HEK293T (cell line): Measurements from ENCODE around the gene TENT4A.

Source experiments
- CTCF ChIA-PET: fragments of 350-600 bp; formaldehyde crosslinking; extraction: SDS; loops from one replicate; lab custom pipeline; 2021; ENCODE audit warnings: antibody characterized with exemption, inconsistent platforms; lab: Yijun Ruan, JAX
- POLR2A ChIA-PET: fragments of 350-600 bp; formaldehyde crosslinking; extraction: SDS; loops from one replicate; lab custom pipeline; 2020; ENCODE audit warnings: antibody characterized with exemption, inconsistent platforms; lab: Yijun Ruan, JAX
- DNase-seq: peaks from one replicate; pipeline ENCODE4 v3.0.0; 2012; ENCODE audit warnings: mixed read lengths; ENCODE audit errors: extremely low spot score
- ARNT ChIP-seq: fragments of 450-650 bp; IDR thresholded peaks from 2 replicates; pipeline ENCODE4 v1.6.1; 2017; ENCODE audit warnings: mild to moderate bottlenecking
- BHLHE40 ChIP-seq: fragments of 450-650 bp; IDR thresholded peaks from 2 replicates; pipeline ENCODE4 v1.6.1; 2016; ENCODE audit warnings: mild to moderate bottlenecking, moderate library complexity, borderline replicate concordance
- CTBP1 ChIP-seq: fragments of 450-650 bp; IDR thresholded peaks from 2 replicates; pipeline ENCODE4 v1.6.1; 2016; ENCODE audit warnings: borderline replicate concordance
- ELF4 ChIP-seq: fragments of 450-650 bp; IDR thresholded peaks from 2 replicates; pipeline ENCODE4 v1.6.1; 2017; ENCODE audit warnings: antibody characterized with exemption
- FOXA1 ChIP-seq: fragments of 450-650 bp; IDR thresholded peaks from 2 replicates; pipeline ENCODE4 v1.6.1; 2016; ENCODE audit warnings: mild to moderate bottlenecking
- FOXK2 ChIP-seq: fragments of 450-650 bp; IDR thresholded peaks from 2 replicates; pipeline ENCODE4 v1.6.1; 2016; ENCODE audit warnings: mild to moderate bottlenecking
- FOXM1 ChIP-seq: fragments of 450-650 bp; IDR thresholded peaks from 2 replicates; pipeline ENCODE4 v1.6.1; 2017; ENCODE audit warnings: mild to moderate bottlenecking, borderline replicate concordance
- HDGF ChIP-seq: fragments of 450-650 bp; IDR thresholded peaks from 2 replicates; pipeline ENCODE4 v1.6.1; 2017; ENCODE audit warnings: antibody characterized with exemption, borderline replicate concordance
- L3MBTL2 ChIP-seq: fragments of 450-650 bp; conservative IDR thresholded peaks from 2 replicates; pipeline ENCODE4 v1.6.1; 2016; ENCODE audit warnings: mild to moderate bottlenecking
- LEF1 ChIP-seq: fragments of 450-650 bp; IDR thresholded peaks from 2 replicates; pipeline ENCODE4 v1.6.1; 2017; ENCODE audit warnings: mild to moderate bottlenecking, borderline replicate concordance
- NFRKB ChIP-seq: fragments of 450-650 bp; IDR thresholded peaks from 2 replicates; pipeline ENCODE4 v1.6.1; 2016; ENCODE audit warnings: mild to moderate bottlenecking, moderate library complexity
- PKNOX1 ChIP-seq: fragments of 450-650 bp; IDR thresholded peaks from 2 replicates; pipeline ENCODE4 v1.6.1; 2016
- SP1 ChIP-seq: fragments of 450-650 bp; IDR thresholded peaks from 2 replicates; pipeline ENCODE4 v1.6.1; 2017
- SUZ12 ChIP-seq: fragments of 450-650 bp; IDR thresholded peaks from 2 replicates; pipeline ENCODE4 v1.6.1; 2016; ENCODE audit warnings: mild to moderate bottlenecking
- TARDBP ChIP-seq: fragments of 450-650 bp; IDR thresholded peaks from 2 replicates; pipeline ENCODE4 v1.6.1; 2016
- ZNF384 ChIP-seq: fragments of 450-650 bp; IDR thresholded peaks from 2 replicates; pipeline ENCODE4 v1.6.1; 2016

Gene TENT4A

DNA sequence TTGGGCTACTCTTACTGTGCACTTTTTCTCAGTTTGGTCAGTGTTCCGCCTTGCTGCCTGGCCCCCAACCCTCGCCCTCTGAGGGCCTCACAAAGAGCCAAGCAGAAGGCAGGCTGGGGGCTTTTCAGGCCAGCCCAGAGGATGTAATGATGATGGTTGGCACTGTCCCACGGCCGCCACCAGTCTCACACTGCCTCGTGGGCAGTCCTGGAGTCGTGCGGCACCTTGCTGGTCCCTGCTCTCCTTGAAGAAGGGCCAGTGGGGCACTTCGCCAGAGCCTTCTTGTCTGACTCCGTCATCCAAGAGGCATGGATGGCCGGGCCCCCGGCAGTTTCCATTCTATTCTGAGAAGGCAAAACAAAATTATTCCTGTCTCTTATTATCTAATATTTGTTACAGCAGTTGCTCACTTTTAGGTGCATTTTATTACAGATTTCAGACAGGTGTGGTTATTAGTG, 21.0 kb downstream of the TENT4A start:
- ChIA-PET POLR2A (no interaction called here), CTCF (interaction anchor here (1.2 kb wide), 1 partner anchor 11 kb away, joined by 3 read pairs; no protein-coding TSS in a partner anchor)
- TF ChIP-seq NFRKB (no peak), L3MBTL2 (no peak), CTBP1 (no peak), LEF1 (no peak), FOXA1 (no peak), FOXM1 (no peak), SP1 (no peak), HDGF (no peak), FOXK2 (no peak), SUZ12 (no peak), ZNF384 (no peak), PKNOX1 (no peak), BHLHE40 (no peak), ARNT (no peak), TARDBP (no peak), ELF4 (no peak)
- DNase-seq: no peak

- DNase-seq: no peak
- CTCF ChIA-PET: interaction anchor here (1.2 kb wide), 1 partner anchor 11 kb away, joined by 3 read pairs; no protein-coding TSS in a partner anchor
- no peak for TF ChIP-seq LEF1
- TF ChIP-seq ZNF384: no peak
- TF ChIP-seq HDGF: no peak
- TF ChIP-seq TARDBP: no peak
- TF ChIP-seq SUZ12: no peak
- no peak for TF ChIP-seq CTBP1
- POLR2A ChIA-PET: no interaction called here
Measured at GRCh38 chr5:6734781-6735180, 21.5 kb downstream of the TENT4A start.

GRCh38 chr5:6736106-6736505, 22.9 kb downstream of the TENT4A start:
- no peak for DNase-seq
- POLR2A ChIA-PET: no interaction called here
- TF ChIP-seq HDGF: no peak
- no peak for TF ChIP-seq BHLHE40
- no peak for TF ChIP-seq PKNOX1
- TF ChIP-seq FOXA1: no peak
- no peak for TF ChIP-seq TARDBP
- TF ChIP-seq ARNT: no peak
- no peak for TF ChIP-seq SP1
- CTCF ChIA-PET: no interaction called here

DNA sequence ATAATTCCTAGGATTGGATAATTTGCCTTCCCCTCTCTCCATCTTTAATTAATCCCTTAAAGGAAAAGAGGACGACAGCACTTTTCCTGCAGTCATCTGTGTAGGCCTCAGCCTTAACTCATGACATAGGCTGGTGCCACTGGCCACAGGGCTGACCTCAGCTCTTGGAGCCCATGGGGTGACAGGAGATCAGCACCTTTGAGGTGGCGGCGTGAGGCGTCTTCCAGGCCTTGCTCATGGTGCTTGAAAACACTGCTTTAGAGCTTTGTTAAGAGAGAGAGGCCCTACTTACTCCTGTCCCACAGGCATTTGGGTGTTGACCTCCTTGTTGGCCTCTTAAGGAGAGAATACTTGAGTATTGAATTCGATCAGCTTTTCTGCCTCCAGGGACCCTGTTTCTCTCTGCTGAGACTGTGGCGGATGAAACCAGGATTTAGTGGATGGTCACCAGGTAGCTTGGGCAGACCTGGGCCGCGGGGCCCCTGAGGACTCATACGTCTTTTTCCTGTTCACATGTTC, 23.4 kb downstream of the TENT4A start:
- ChIA-PET CTCF (no interaction called here), POLR2A (no interaction called here)
- TF ChIP-seq ARNT (no peak), TARDBP (no peak)
- no peak for DNase-seq

- POLR2A ChIA-PET: no interaction called here
- DNase-seq: no peak
- TF ChIP-seq BHLHE40 (no peak), HDGF (no peak), FOXK2 (no peak), FOXM1 (no peak), SP1 (no peak), SUZ12 (no peak), PKNOX1 (no peak), ARNT (no peak), LEF1 (no peak), FOXA1 (no peak), NFRKB (no peak), L3MBTL2 (no peak)
- CTCF ChIA-PET: no interaction called here
Measured at GRCh38 chr5:6737043-6737941, 24.1 kb downstream of the TENT4A start.

- no peak for TF ChIP-seq ELF4
- TF ChIP-seq FOXA1: no peak
- no peak for TF ChIP-seq HDGF
- TF ChIP-seq NFRKB: no peak
- no peak for TF ChIP-seq ZNF384
- TF ChIP-seq TARDBP: no peak
- TF ChIP-seq SUZ12: no peak
- TF ChIP-seq BHLHE40: no peak
- TF ChIP-seq LEF1: no peak
- TF ChIP-seq L3MBTL2: no peak
- ChIA-PET CTCF (no interaction called here), POLR2A (no interaction called here)
- no peak for DNase-seq
Measured at GRCh38 chr5:6739603-6740002, 26.4 kb downstream of the TENT4A start.
